Measurements from ENCODE around the gene GMPR.
"Not testable (repeated sequence)": the region's sequence is repeated elsewhere in the genome, so short reads cannot be mapped to it uniquely, and the experiment has no call there.

GRCh38 chr6:16226117-16227047 lies 12.0 kb upstream of the GMPR start:
- TF ChIP-seq CTCF (IDR thresholded peaks at IDR 0.05); POLR2A (IDR thresholded peaks at IDR 0.05); POLR2AphosphoS5 (IDR thresholded peaks at IDR 0.05; ENCODE audit: insufficient read depth in 1 of 2, low read depth in 1 of 2): not testable (repeated sequence)
